Measurements from ENCODE around the gene ACVRL1. TPM values are rescaled to one million over a fixed set of nuclear protein-coding genes. Genes with fewer than 3 reads are reported as not detected.

The ACVRL1 gene
- total RNA-seq, 2 experiments from 2014 or later = not detected

- intact Hi-C loops (cut with DNase I, micrococcal nuclease) = no loop called here
- Histone ChIP-seq H3K4me3 (ENCODE audit: low read length) (no peak overlapping the region), H3K9me3 (ENCODE audit: control insufficient read depth in 1 of 2, insufficient read depth in 1 of 2, low read length in 2 of 2) (peaks cover 0 to 3% of the 10 kb centered on the region in 2 experiments), H3K27ac (ENCODE audit: low read depth in 1 of 2, low read length in 2 of 2) (no peak overlapping the region), H3K4me1 (ENCODE audit: insufficient read depth, low read length) (peaks cover 11% of the 10 kb centered on the region), H3K27me3 (ENCODE audit: control insufficient read depth in 1 of 2, insufficient read depth in 2 of 2, low read length in 2 of 2) (peaks cover 0 to 2% of the 10 kb centered on the region in 2 experiments), H3K36me3 (ENCODE audit: insufficient read depth, low read length) (no peaks in the 10 kb centered on the region)
- POLR2A ChIA-PET = interaction anchor here (1.0 to 1.5 kb wide), 2 partner anchors 26 to 28 kb away, joined by 3 to 5 read pairs; no protein-coding TSS in a partner anchor
- Mint-ChIP-seq H3K27ac (no peak overlapping the region), H3K27me3 (no peaks in the 10 kb centered on the region), H3K4me1 (ENCODE audit: low read depth) (peaks cover 21% of the 10 kb centered on the region), H3K36me3 (ENCODE audit: low read depth) (no peaks in the 10 kb centered on the region), H3K4me3 (no peak overlapping the region), H3K9me3 (no peaks in the 10 kb centered on the region)
- DNase-seq = no peak
- ATAC-seq (ENCODE audit: poor library complexity) = no peak
- CTCF ChIA-PET = no interaction called here
- no peak for TF ChIP-seq CTCF (IDR thresholded peaks at IDR 0.05)
Measured at GRCh38 chr12:51889216-51890132, 17.8 kb upstream of the ACVRL1 start.

- H3K36me3 Mint-ChIP-seq (ENCODE audit: low read depth) = no peaks in the 10 kb centered on the region
- H3K27me3 Mint-ChIP-seq = no peaks in the 10 kb centered on the region
- no peak overlapping the region for H3K4me3 ChIP-seq (ENCODE audit: low read length)
- no peaks in the 10 kb centered on the region for H3K9me3 ChIP-seq (ENCODE audit: control insufficient read depth in 1 of 2, insufficient read depth in 1 of 2, low read length in 2 of 2)
- H3K27ac ChIP-seq (ENCODE audit: low read depth in 1 of 2, low read length in 2 of 2) = no peak overlapping the region
- H3K4me3 Mint-ChIP-seq = no peak overlapping the region
- peaks cover 0 to 2% of the 10 kb centered on the region in 2 experiments for H3K27me3 ChIP-seq (ENCODE audit: control insufficient read depth in 1 of 2, insufficient read depth in 2 of 2, low read length in 2 of 2)
- H3K4me1 Mint-ChIP-seq (ENCODE audit: low read depth) = peaks cover 20% of the 10 kb centered on the region
- ChIA-PET CTCF (no interaction called here), POLR2A (interaction anchor here (1.0 kb wide), 1 partner anchor 28 kb away, joined by 3 read pairs; no protein-coding TSS in a partner anchor)
- H3K36me3 ChIP-seq (ENCODE audit: insufficient read depth, low read length) = no peaks in the 10 kb centered on the region
- H3K9me3 Mint-ChIP-seq = no peaks in the 10 kb centered on the region
- no peak for TF ChIP-seq CTCF (IDR thresholded peaks at IDR 0.05)
- no peak overlapping the region for H3K27ac Mint-ChIP-seq
- ATAC-seq (ENCODE audit: poor library complexity) = no peak
- intact Hi-C loops (cut with DNase I, micrococcal nuclease) = no loop called here
- DNase-seq = no peak
- H3K4me1 ChIP-seq (ENCODE audit: insufficient read depth, low read length) = peaks cover 11% of the 10 kb centered on the region
Measured at GRCh38 chr12:51890133-51890464, 17.2 kb upstream of the ACVRL1 start.

GRCh38 chr12:51890511-51891171 is 16.7 kb upstream of the ACVRL1 start:
- Histone ChIP-seq H3K27me3 (ENCODE audit: control insufficient read depth in 1 of 2, insufficient read depth in 2 of 2, low read length in 2 of 2) (peaks cover 0 to 2% of the 10 kb centered on the region in 2 experiments), H3K9me3 (ENCODE audit: control insufficient read depth in 1 of 2, insufficient read depth in 1 of 2, low read length in 2 of 2) (no peaks in the 10 kb centered on the region), H3K4me3 (ENCODE audit: low read length) (no peak overlapping the region), H3K27ac (ENCODE audit: low read depth in 1 of 2, low read length in 2 of 2) (no peak overlapping the region), H3K4me1 (ENCODE audit: insufficient read depth, low read length) (peaks cover 8% of the 10 kb centered on the region), H3K36me3 (ENCODE audit: insufficient read depth, low read length) (no peaks in the 10 kb centered on the region)
- Mint-ChIP-seq H3K27me3 (no peaks in the 10 kb centered on the region), H3K9me3 (no peaks in the 10 kb centered on the region), H3K27ac (no peak overlapping the region), H3K36me3 (ENCODE audit: low read depth) (no peaks in the 10 kb centered on the region), H3K4me3 (no peak overlapping the region), H3K4me1 (ENCODE audit: low read depth) (peaks cover 14% of the 10 kb centered on the region)
- intact Hi-C loops (cut with DNase I, micrococcal nuclease) = no loop called here
- CTCF ChIA-PET = no interaction called here
- no peak for TF ChIP-seq CTCF (IDR thresholded peaks at IDR 0.05)
- no peak for ATAC-seq (ENCODE audit: poor library complexity)
- POLR2A ChIA-PET = no interaction called here
- DNase-seq = no peak

Data from CD4-positive, alpha-beta T cell (primary cell).